ENCODE results near the gene YIPF2. TPM values are rescaled to one million over a fixed set of nuclear protein-coding genes. Genes with fewer than 3 reads are reported as not detected.

Gene YIPF2
- total RNA-seq, result 100 to 1,000 TPM in 2 of 8 experiments, 10 to 100 TPM in 6; 35.9 to 107 (median 58.1) TPM

DNA sequence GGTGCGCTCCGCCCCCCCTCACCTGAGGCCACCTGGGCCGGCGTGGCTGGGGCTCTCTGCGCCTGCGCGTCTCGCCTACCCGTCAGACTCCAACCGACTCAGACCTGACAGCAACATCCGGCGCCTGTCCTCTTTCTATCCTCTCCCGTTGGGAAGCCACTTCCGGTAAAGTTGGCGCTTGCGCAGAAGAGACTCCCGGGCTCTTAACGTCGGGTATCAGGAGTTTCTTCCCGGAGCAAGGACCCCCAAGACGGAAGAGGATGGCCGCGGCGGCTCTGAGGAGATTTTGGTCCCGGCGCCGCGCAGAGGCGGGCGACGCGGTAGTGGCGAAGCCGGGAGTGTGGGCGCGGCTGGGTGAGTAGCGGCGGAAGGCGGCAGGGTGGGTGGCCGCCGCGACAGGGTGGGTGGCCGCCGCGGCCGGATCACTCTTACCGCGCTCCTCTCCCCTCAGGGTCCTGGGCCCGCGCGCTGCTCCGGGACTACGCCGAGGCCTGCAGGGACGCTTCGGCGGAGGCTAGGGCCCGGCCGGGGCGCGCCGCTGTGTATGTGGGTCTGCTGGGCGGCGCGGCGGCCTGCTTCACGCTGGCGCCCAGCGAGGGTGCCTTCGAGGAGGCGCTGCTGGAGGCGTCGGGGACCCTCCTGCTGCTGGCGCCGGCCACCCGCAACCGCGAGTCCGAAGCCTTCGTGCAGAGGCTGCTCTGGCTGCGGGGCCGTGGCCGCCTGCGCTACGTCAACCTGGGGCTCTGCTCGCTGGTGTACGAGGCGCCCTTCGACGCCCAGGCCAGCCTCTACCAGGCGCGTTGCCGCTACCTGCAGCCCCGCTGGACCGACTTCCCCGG lies at the start of gene YIPF2, which contains the start of gene TIMM29:
TSS of gene YIPF2 (minus strand) at position 77 of the 839 bp plus-strand sequence. CDS start 229 bp downstream, outside the sequence.
TSS of gene TIMM29 (plus strand) at position 249 of the 839 bp plus-strand sequence. CDS start at position 261, 12 bp downstream.
- Histone ChIP-seq H3K4me3 (peak within 1 kb of the TSS; percentile 68 to 86 (median 82)), H3K27ac (peak within 1 kb of the TSS; percentile 92 to 97), H3K4me1 (replicated peaks in 1 of 2) (peaks cover 13 to 14% of the 10 kb centered on the region in 2 donors)
- peak; percentile 86 to 96 (median 90) for ATAC-seq (replicated peaks in 6 of 8)
- 0% methylated on average over 2 to 9 of the region's 96 CpGs; no CpG with 5 or more reads in 6 of the 10 experiments for whole genome bisulfite sequencing, 10 experiments
- in situ Hi-C loops (cut with MboI; ENCODE audit: low pct_unique_long_range_greater_than_20kb in 2 of 9, low sequenced_read_pairs in 9 of 9, unreplicated experiment in 9 of 9), result no loop called here

DNA sequence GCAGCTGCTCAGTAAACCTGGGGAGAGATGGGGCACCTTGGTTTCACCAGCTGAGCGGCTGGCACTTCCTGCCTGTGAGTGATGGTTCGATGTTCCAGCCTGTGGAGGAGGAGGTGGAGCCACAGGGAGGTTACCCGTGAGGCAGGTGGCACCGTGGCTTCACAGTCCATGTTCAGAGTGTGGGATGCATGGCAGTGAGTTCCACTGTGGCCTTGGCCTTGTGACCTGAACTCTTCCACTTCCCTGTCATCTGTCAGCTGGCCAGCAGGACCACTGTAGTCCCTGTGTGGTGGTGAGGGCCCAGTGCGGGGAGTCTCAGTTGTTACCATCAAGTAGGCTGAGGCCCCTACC lies 49.3 kb upstream of the YIPF2 start:
- Histone ChIP-seq H3K4me1 (replicated peaks in 1 of 2) (no peaks in the 10 kb centered on the region), H3K27ac (no peak overlapping the region), H3K4me3 (no peak overlapping the region)
- in situ Hi-C loops (cut with MboI; ENCODE audit: low pct_unique_long_range_greater_than_20kb in 2 of 9, low sequenced_read_pairs in 9 of 9, unreplicated experiment in 9 of 9), result no loop called here
- WGBS, 10 experiments, result 80 to 100% (median 89%) methylated on average over 1 to 3 of the region's 5 CpGs; no CpG with 5 or more reads in 5 of the 10 experiments
- ATAC-seq (replicated peaks in 6 of 8), result no peak

DNA sequence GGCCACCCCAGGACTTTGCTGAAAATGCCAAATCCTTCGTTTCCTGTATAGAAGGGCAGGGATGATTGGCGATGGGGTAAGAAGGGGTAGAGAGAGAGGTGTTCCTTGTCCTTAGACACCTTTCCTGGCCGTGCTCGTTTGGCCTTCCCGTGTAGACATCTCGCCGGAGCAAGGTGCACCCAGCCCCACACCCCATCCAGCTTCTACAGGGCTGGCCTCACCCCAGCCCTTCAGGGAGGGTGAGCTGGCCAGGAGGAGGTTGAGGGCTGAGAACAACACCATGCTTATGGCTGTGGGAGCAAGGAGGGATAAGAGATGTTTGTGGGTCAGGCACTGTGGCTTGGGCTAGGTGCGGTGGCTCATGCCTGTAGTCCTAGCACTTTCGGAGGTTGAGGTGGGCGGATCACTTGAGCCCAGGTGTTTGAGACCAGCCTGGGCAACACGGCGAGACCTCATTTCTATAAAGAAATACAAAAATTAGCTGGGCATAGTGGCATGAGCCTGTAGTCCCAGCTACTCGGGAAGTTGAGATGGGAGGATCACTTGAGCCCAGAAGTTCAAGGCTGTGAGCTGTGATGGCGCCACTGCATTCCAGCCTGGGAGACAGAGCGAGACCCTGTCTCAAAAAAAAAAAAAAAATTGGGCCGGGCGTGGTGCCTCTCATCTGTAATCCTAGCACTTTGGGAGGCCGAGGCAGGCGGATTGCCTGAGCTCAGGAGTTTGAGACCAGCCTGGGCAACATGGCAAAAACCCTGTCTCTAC lies 47.9 kb upstream of the YIPF2 start:
- Histone ChIP-seq H3K4me1 (replicated peaks in 1 of 2) (no peaks in the 10 kb centered on the region), H3K4me3 (no peak overlapping the region), H3K27ac (no peak overlapping the region)
- 67 to 100% (median 95%) methylated on average over 1 to 10 of the region's 19 CpGs; no CpG with 5 or more reads in 1 of the 10 experiments for WGBS, 10 experiments
- in situ Hi-C loops (cut with MboI; ENCODE audit: low pct_unique_long_range_greater_than_20kb in 2 of 9, low sequenced_read_pairs in 9 of 9, unreplicated experiment in 9 of 9), result no loop called here
- no peak for ATAC-seq (replicated peaks in 6 of 8)

DNA sequence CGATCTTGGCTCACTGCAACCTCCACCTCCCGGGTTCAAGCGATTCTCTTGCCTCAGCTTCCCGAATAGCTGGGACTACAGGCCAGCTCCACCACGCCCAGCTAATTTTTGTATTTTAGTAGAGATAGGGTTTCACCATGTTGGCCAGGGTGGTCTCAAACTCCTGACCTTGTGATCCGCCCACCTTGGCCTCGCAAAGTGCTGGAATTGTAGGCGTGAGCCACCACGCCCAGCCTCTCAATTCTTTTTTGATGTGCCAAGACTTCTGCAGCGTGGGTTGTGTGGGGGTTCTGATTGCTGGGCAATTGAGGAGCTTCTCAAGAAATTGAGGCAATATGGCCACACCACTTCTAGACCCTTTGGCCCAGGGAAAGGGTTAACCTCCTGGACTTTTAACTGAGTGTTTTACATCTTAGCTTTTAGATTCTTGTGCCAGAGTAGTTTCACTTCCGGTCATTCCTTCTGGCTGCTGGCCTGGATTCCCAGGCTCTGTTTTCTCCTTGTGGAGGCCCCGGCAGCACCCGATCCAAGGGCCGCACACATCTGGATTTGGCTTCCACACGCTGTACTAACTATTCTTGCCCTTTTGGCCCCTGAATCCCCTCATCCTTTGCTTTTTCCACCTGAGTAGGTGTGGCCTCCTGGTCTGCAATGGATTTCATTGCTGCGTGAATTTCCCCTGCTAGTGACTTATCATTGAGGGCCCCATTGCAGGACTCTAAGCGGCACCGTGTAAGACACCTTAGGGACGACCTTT lies 47.1 kb upstream of the YIPF2 start:
- peak in 2 of 8 experiments; percentile 18 to 77 for ATAC-seq (replicated peaks in 6 of 8)

DNA sequence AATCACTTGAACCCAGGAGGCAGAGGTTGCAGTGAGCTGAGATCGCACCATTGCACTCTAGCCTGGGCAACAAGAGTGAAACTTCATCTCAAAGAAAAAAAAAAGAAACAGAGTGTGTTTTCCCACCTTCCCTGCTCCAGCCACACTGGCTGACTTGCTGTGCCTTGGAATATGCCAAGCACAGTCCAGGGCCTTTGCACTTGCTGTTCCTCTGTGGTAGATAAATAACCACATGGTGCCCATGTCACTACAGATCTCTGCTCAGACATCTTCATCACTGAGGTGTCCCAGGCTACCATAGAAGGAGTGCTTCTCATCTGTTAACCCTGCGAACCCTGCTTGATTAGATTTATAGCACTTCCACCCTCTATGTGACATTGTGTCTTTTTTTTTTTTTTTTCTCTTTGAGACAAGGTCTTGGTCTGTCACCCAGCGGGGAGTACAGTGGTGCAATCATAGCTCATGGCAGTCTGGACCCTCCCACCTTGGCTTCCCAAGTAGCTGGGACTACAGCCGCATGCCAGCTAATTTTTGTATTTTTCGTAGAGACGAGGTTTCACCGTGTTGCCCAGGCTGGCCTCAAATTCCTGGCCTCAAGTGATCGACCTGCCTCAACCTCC lies 42.8 kb upstream of the YIPF2 start:
- peaks cover 2 to 3% of the 10 kb centered on the region in 2 donors for H3K4me1 ChIP-seq (replicated peaks in 1 of 2)
- WGBS, 10 experiments, result 83 to 100% (median 100%) methylated on average over 1 to 8 of the region's 8 CpGs; no CpG with 5 or more reads in 2 of the 10 experiments
- peak in 1 of 8 experiments; percentile 20 for ATAC-seq (replicated peaks in 6 of 8)
- H3K4me3 ChIP-seq, result no peak overlapping the region
- no peak overlapping the region for H3K27ac ChIP-seq
- in situ Hi-C loops (cut with MboI; ENCODE audit: low pct_unique_long_range_greater_than_20kb in 2 of 9, low sequenced_read_pairs in 9 of 9, unreplicated experiment in 9 of 9), result no loop called here

More for the DNA sequence above, 47.1 kb upstream of the YIPF2 start:
- no peak overlapping the region for H3K4me3 ChIP-seq
- H3K4me1 ChIP-seq (replicated peaks in 1 of 2), result no peaks in the 10 kb centered on the region
- H3K27ac ChIP-seq, result no peak overlapping the region
- WGBS, 10 experiments, result 39 to 100% (median 91%) methylated on average over 2 to 11 of the region's 19 CpGs
- in situ Hi-C loops (cut with MboI; ENCODE audit: low pct_unique_long_range_greater_than_20kb in 2 of 9, low sequenced_read_pairs in 9 of 9, unreplicated experiment in 9 of 9), result no loop called here

DNA sequence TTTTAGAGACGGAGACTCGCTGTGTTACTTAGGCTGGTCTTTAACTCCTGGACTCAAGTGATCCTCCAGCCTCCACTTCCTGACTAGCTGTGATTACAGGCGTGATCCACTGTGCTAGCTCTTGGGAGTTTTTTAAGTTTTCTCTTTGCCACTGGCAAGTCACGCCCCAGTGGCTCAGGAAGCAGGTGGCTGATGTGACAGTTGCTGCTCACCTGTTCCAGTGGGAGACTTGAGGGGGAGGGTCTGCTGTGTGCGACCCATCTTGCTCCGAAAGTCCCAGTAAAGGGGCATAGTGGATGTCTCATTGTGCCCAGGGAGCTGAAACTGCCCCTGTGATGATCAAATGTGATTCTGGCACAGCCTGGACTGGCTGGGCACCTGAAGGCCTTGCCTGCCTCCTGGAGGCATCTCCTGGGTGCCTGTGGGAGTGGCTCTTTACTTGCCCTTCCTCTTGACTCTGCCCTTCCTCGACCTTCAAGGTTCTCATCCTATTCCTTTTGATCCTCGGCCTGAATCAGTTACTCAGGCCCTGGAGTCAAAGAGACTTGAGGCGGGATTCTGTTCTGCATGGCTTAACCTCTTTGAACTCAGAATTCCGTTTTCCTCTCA lies 40.2 kb upstream of the YIPF2 start:
- H3K4me1 ChIP-seq (replicated peaks in 1 of 2), result peaks cover 2 to 3% of the 10 kb centered on the region in 2 donors
- ATAC-seq (replicated peaks in 6 of 8), result peak in 2 of 8 experiments; percentile 20 to 71
- no peak overlapping the region for H3K27ac ChIP-seq
- WGBS, 10 experiments, result 36 to 100% (median 73%) methylated on average over 1 to 9 of the region's 10 CpGs; no CpG with 5 or more reads in 1 of the 10 experiments
- in situ Hi-C loops (cut with MboI; ENCODE audit: low pct_unique_long_range_greater_than_20kb in 2 of 9, low sequenced_read_pairs in 9 of 9, unreplicated experiment in 9 of 9), result no loop called here
- no peak overlapping the region for H3K4me3 ChIP-seq

DNA sequence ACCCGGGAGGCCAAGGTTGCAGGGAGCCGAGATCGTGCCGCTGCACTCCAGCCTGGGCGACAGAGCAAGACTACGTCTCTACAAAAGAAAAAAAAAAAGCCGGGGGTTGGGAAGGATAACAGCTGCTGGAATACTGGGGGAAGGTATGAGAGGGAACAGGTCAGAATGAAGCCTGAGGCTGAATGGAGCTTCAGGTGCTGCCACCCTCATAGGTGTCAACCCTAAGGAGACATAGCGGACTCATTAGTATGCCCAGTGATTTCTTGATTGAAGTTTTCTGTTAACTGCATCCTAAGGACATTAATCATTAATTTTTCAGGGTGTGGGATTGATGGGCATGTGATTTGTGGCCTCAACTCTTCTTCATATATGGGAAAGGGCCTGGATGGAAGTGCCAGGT lies 38.4 kb upstream of the YIPF2 start:
- no peak overlapping the region for H3K27ac ChIP-seq
- peaks cover 5 to 10% of the 10 kb centered on the region in 2 donors for H3K4me1 ChIP-seq (replicated peaks in 1 of 2)
- 84 to 100% (median 89%) methylated on average over 1 to 8 of the region's 8 CpGs; no CpG with 5 or more reads in 4 of the 10 experiments for WGBS, 10 experiments
- no peak overlapping the region for H3K4me3 ChIP-seq
- in situ Hi-C loops (cut with MboI; ENCODE audit: low pct_unique_long_range_greater_than_20kb in 2 of 9, low sequenced_read_pairs in 9 of 9, unreplicated experiment in 9 of 9), result no loop called here
- no peak for ATAC-seq (replicated peaks in 6 of 8)

DNA sequence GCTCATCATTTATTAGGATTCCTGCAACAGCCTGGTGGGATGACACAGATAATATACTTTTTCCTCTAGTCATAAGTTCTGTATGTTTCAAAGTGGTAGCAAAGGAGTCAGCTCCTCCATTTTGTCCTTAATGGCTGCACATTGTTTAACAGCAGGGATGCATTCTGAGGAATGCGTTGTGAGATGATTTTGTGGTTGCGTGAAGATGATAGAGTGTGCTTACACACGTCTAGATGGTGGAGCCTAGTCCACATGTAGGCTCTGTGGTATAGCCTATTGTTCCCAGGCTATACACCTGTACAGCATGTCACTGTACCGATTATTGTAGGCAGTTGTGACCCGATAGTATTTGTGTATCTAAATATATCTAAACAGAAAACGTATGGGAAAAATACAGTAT lies 37.0 kb upstream of the YIPF2 start:
- in situ Hi-C loops (cut with MboI; ENCODE audit: low pct_unique_long_range_greater_than_20kb in 2 of 9, low sequenced_read_pairs in 9 of 9, unreplicated experiment in 9 of 9), result no loop called here
- H3K4me3 ChIP-seq, result no peak overlapping the region
- 60 to 100% (median 88%) methylated on average over 1 to 6 of the region's 6 CpGs; no CpG with 5 or more reads in 1 of the 10 experiments for WGBS, 10 experiments
- peaks cover 5 to 10% of the 10 kb centered on the region in 2 donors for H3K4me1 ChIP-seq (replicated peaks in 1 of 2)
- no peak overlapping the region for H3K27ac ChIP-seq
- no peak for ATAC-seq (replicated peaks in 6 of 8)

DNA sequence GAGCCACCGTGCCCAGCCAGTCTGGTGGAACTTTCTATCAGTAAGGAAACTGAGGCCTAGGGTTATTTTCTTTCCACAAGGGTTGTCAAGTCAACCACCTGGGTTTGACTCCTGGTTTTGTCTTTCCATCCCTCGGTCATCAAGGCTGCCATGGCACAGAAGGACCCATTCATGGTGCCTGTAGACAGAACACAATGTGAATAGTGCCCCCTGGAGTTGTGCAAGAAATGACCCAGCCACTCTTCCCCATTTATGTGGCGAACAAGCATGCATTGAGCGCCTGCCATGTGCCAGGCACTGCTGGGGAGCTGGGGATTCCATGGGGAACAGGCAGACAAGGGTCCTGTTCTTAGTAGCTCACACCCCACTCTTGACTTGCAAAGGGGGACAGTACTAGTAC lies 36.5 kb upstream of the YIPF2 start:
- WGBS, 10 experiments, result 94 to 100% methylated on average over 1 to 3 of the region's 4 CpGs; no CpG with 5 or more reads in 8 of the 10 experiments

DNA sequence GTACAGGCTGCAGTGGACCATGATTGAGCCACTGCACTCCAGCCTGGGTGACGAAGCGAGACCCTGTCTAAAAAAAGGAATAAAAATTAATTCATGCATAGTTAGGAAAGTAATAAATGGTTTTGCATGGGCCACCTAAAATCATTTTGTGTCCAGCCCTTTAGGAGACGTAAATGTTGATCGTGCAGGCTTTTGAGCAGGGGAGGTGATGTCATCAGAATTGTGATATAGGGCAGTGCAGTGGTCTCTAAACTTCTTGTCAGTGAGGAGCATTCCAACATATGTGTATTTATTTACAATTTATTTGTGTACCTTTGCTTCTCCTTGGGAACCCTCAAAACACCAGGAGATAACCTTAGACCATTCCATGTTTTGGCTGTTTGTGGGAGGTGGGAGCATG lies 35.4 kb upstream of the YIPF2 start:
- Histone ChIP-seq H3K27ac (no peak overlapping the region), H3K4me3 (no peak overlapping the region), H3K4me1 (replicated peaks in 1 of 2) (peaks cover 9 to 14% of the 10 kb centered on the region in 2 donors)
- in situ Hi-C loops (cut with MboI; ENCODE audit: low pct_unique_long_range_greater_than_20kb in 2 of 9, low sequenced_read_pairs in 9 of 9, unreplicated experiment in 9 of 9), result no loop called here
- no peak for ATAC-seq (replicated peaks in 6 of 8)
- WGBS, 10 experiments, result 92 to 100% (median 100%) methylated on average over 1 to 4 of the region's 4 CpGs; no CpG with 5 or more reads in 5 of the 10 experiments

More for the DNA sequence above, 36.5 kb upstream of the YIPF2 start:
- H3K4me1 ChIP-seq (replicated peaks in 1 of 2), result peaks cover 6 to 12% of the 10 kb centered on the region in 2 donors
- H3K27ac ChIP-seq, result no peak overlapping the region
- H3K4me3 ChIP-seq, result no peak overlapping the region
- in situ Hi-C loops (cut with MboI; ENCODE audit: low pct_unique_long_range_greater_than_20kb in 2 of 9, low sequenced_read_pairs in 9 of 9, unreplicated experiment in 9 of 9), result no loop called here
- ATAC-seq (replicated peaks in 6 of 8), result no peak

DNA sequence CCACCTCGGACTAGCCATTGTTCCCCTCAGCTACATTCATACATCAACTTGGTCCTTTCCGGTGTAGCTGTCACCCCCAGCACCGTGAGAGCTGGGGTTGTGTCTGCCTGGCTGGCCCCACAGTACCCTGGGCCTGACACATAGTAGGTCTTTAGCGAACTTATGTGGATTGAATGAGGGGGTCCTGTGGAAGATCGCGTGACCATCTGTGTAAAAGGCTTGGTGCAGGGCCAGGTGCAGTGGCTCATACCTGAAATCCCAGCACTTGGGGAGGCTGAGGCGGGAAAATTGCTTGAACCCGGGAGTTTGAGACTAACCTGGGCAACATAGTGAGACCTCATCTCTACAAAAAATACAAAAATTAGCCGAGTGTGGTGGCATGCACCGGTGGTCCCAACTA lies 34.4 kb upstream of the YIPF2 start:
- peaks cover 9 to 11% of the 10 kb centered on the region in 2 donors for H3K4me1 ChIP-seq (replicated peaks in 1 of 2)
- ATAC-seq (replicated peaks in 6 of 8), result no peak
- in situ Hi-C loops (cut with MboI; ENCODE audit: low pct_unique_long_range_greater_than_20kb in 2 of 9, low sequenced_read_pairs in 9 of 9, unreplicated experiment in 9 of 9), result no loop called here
- H3K27ac ChIP-seq, result no peak overlapping the region
- 70 to 100% (median 86%) methylated on average over 2 to 5 of the region's 10 CpGs; no CpG with 5 or more reads in 4 of the 10 experiments for WGBS, 10 experiments
- peak overlapping the region; percentile 59 to 86 (median 69) for H3K4me3 ChIP-seq

Data from motor neuron (in vitro differentiated cells).